HCT116 (cell line): ENCODE data around the gene CMTM8. TPM values are rescaled to one million over a fixed set of nuclear protein-coding genes. Genes with fewer than 3 reads are reported as not detected.

Experiments used
- ATAC-seq: fragments of 200-7000 bp; cut with Tn5 transposase; 2 replicates; pipeline ENCODE4 v1.9.1; 2020; ENCODE audit warnings: mild to moderate bottlenecking, moderate library complexity
- BruUV-seq: library from RNA; stranded (reverse); fragments of 400-500 nt; replicated peaks from 2 replicates; lab custom pipeline; 2021; lab: Mats Ljungman, UMichigan
- CTCF ChIA-PET: fragments of 300-600 bp; sonication (Branson Sonifier 250); formaldehyde crosslinking; loops from one replicate; lab custom pipeline; 2021; ENCODE audit warnings: antibody characterized with exemption; lab: Charles Lee
- POLR2A ChIA-PET: fragments of 300-600, 350-600 bp; sonication (Branson Sonifier 250); formaldehyde crosslinking; loops from one replicate; lab custom pipeline; 2021; ENCODE audit warnings: antibody characterized with exemption; lab: Charles Lee
- RAD21 ChIA-PET, 2 experiments: fragments of 300-600 bp; sonication (Branson Sonifier 250); formaldehyde crosslinking; loops; one replicate each; lab custom pipeline; 2023; ENCODE audit warnings: low total read pairs in 2 of 2; ENCODE audit not compliant: uncharacterized antibody in 2 of 2, unreplicated experiment in 2 of 2, low non-redundant PET in 1 of 2; lab: Charles Lee
- DNase-seq: peaks from one replicate; pipeline ENCODE4 v3.0.0-alpha.2; 2010; ENCODE audit warnings: low read depth, low spot score
- H2AFZ ChIP-seq: fragments of 200-600 bp; shearing (Covaris generic), sonication (generic); 2 replicates; pipeline ENCODE4 v1.6.1; 2017; ENCODE audit warnings: low read depth, mixed run types, mixed read lengths, antibody characterized with exemption, low read length; ENCODE audit not compliant: poor library complexity, severe bottlenecking
- H3K27ac ChIP-seq: 2 replicates; pipeline ENCODE4 v1.5.1; 2012; ENCODE audit warnings: low read depth, low read length
- H3K27me3 ChIP-seq: fragments of 200-600 bp; sonication (generic); 2 replicates; pipeline ENCODE4 v1.6.1; 2016; ENCODE audit warnings: mixed run types, low read length, mixed read lengths; ENCODE audit not compliant: insufficient read depth
- H3K36me3 ChIP-seq, 2 experiments: fragments of 200-500 bp in 1 of 2; fragments of 200-600 bp in 1 of 2; sonication (Bioruptor generic) in 1 of 2; sonication (generic) in 1 of 2; 2 replicates each; pipeline versions ENCODE4 v1.5.1 to v1.6.1; 2014 to 2016; ENCODE audit warnings: low read length in 2 of 2, inconsistent platforms in 1 of 2, mixed read lengths in 1 of 2, mixed run types in 1 of 2; ENCODE audit not compliant: insufficient read depth in 2 of 2, control insufficient read depth in 1 of 2
- H3K4me1 ChIP-seq, 2 experiments: fragments of 200-600 bp in 1 of 2; sonication (generic) in 1 of 2; 2 replicates each; pipeline versions ENCODE4 v1.5.1 to v1.6.1; 2012 to 2017; ENCODE audit warnings: low read length in 2 of 2, inconsistent platforms in 1 of 2, mild to moderate bottlenecking in 1 of 2, mixed read lengths in 1 of 2, mixed run types in 1 of 2, moderate library complexity in 1 of 2; ENCODE audit not compliant: insufficient read depth in 2 of 2, control insufficient read depth in 1 of 2
- H3K4me2 ChIP-seq: fragments of 200-600 bp; sonication (generic); 2 replicates; pipeline ENCODE4 v1.6.1; 2017; ENCODE audit warnings: mixed run types, low read length, mixed read lengths
- H3K4me3 ChIP-seq, 2 experiments: fragments of 200-600 bp in 1 of 2; sonication (generic) in 1 of 2; replicated peaks in 1 of 2; 2 replicates each; pipeline ENCODE4 v1.5.1; 2011 to 2016; ENCODE audit warnings: low read length in 2 of 2, control low read depth in 1 of 2, low read depth in 1 of 2, mild to moderate bottlenecking in 1 of 2, mixed read lengths in 1 of 2, mixed run types in 1 of 2
- H3K79me2 ChIP-seq: fragments of 200-600 bp; sonication (generic); 2 replicates; pipeline ENCODE4 v1.6.1; 2017; ENCODE audit warnings: mild to moderate bottlenecking, mixed run types, low read length, moderate library complexity, mixed read lengths; ENCODE audit not compliant: insufficient read depth
- H3K9ac ChIP-seq: fragments of 200-600 bp; sonication (generic); 2 replicates; pipeline ENCODE4 v1.6.1; 2016; ENCODE audit warnings: low read length, mixed read lengths
- H3K9me2 ChIP-seq: fragments of 200-600 bp; sonication (generic), shearing (Covaris generic); 2 replicates; pipeline ENCODE4 v1.6.1; 2017; ENCODE audit warnings: mixed run types, mild to moderate bottlenecking, moderate library complexity; ENCODE audit not compliant: insufficient read depth
- H3K9me3 ChIP-seq, 2 experiments: fragments of 200-500 bp in 1 of 2; fragments of 200-600 bp in 1 of 2; sonication (Bioruptor generic) in 1 of 2; sonication (generic) in 1 of 2; 2 replicates each; pipeline ENCODE4 v1.6.1; 2014 to 2017; ENCODE audit warnings: low read length in 2 of 2, mixed read lengths in 2 of 2, inconsistent platforms in 1 of 2, low read depth in 1 of 2, mild to moderate bottlenecking in 1 of 2, mixed run types in 1 of 2, moderate library complexity in 1 of 2; ENCODE audit not compliant: control insufficient read depth in 1 of 2, insufficient read depth in 1 of 2
- H4K20me1 ChIP-seq: fragments of 200-600 bp; sonication (generic), shearing (Covaris generic); 2 replicates; pipeline ENCODE4 v1.6.1; 2017; ENCODE audit warnings: mixed run types, mild to moderate bottlenecking, moderate library complexity; ENCODE audit not compliant: insufficient read depth
- ATF3 ChIP-seq: IDR thresholded peaks from 2 replicates; pipeline ENCODE4 v1.6.1; 2012
- CEBPB ChIP-seq: IDR thresholded peaks from 2 replicates; pipeline ENCODE4 v1.6.1; 2012; ENCODE audit warnings: low read depth
- EGR1 ChIP-seq: IDR thresholded peaks from 2 replicates; pipeline ENCODE4 v1.6.1; 2012; ENCODE audit warnings: low read depth
- ELF1 ChIP-seq: IDR thresholded peaks from 2 replicates; pipeline ENCODE4 v1.6.1; 2012; ENCODE audit warnings: low read depth, borderline replicate concordance
- EZH2 ChIP-seq: fragments of 200-600 bp; sonication (generic); IDR thresholded peaks from 2 replicates; pipeline ENCODE4 v1.6.1; 2017; ENCODE audit warnings: antibody characterized with exemption, mixed run types
- EZH2phosphoT487 ChIP-seq: fragments of 200-600 bp; IDR thresholded peaks from 2 replicates; pipeline ENCODE4 v1.6.1; 2018; ENCODE audit warnings: antibody characterized with exemption, borderline replicate concordance
- JUND ChIP-seq: IDR thresholded peaks from 2 replicates; pipeline ENCODE4 v1.6.1; 2012
- MAX ChIP-seq: IDR thresholded peaks from 2 replicates; pipeline ENCODE4 v1.6.1; 2012
- POLR2AphosphoS5 ChIP-seq: IDR thresholded peaks from 2 replicates; pipeline ENCODE4 v1.6.1; 2011; ENCODE audit warnings: mild to moderate bottlenecking, low read depth, low read length, moderate library complexity
- RAD21 ChIP-seq: IDR thresholded peaks from 2 replicates; pipeline ENCODE4 v1.6.1; 2012; ENCODE audit warnings: low read depth, mild to moderate bottlenecking
- REST ChIP-seq: IDR thresholded peaks from 2 replicates; pipeline ENCODE4 v1.6.1; 2012; ENCODE audit warnings: low read depth
- SP1 ChIP-seq: IDR thresholded peaks from 2 replicates; pipeline ENCODE4 v1.6.1; 2012; ENCODE audit warnings: low read depth
- SRF ChIP-seq: IDR thresholded peaks from 2 replicates; pipeline ENCODE4 v1.6.1; 2012; ENCODE audit warnings: low read depth
- TCF7L2 ChIP-seq: IDR thresholded peaks from 2 replicates; pipeline ENCODE4 v1.7.0; 2011; ENCODE audit warnings: borderline replicate concordance, inconsistent platforms; ENCODE audit not compliant: insufficient read depth, insufficient read length; ENCODE audit errors: extremely low read depth
- YY1 ChIP-seq: IDR thresholded peaks from 2 replicates; pipeline ENCODE4 v1.6.1; 2011; ENCODE audit warnings: low read length, low read depth, moderate library complexity, mild to moderate bottlenecking; ENCODE audit not compliant: insufficient replicate concordance; ENCODE audit errors: extremely low read depth
- ZNF274 ChIP-seq: fragments of 200-500 bp; sonication (Bioruptor generic); IDR thresholded peaks from 2 replicates; pipeline ENCODE4 v1.6.1; 2014; ENCODE audit warnings: mild to moderate bottlenecking, low read depth, low read length, inconsistent platforms
- intact Hi-C: fragments of 100-400 bp; cut with micrococcal nuclease; formaldehyde crosslinking; loops from 2 replicates; pipeline ENCODE4 v1.10.0; 2022
- total RNA-seq: library from RNA; stranded (reverse); gene quantifications from one replicate; pipeline ENCODE4 v1.2.1, GENCODE V29; 2021; ENCODE audit not compliant: unreplicated experiment

The CMTM8 gene
- total RNA-seq, 1 experiment from 2014 or later, result 19.4 TPM

GRCh38 chr3:32292085-32292796, 53.8 kb downstream of the CMTM8 start:
- peak; percentile 74 for TF ChIP-seq CEBPB
- no peak for TF ChIP-seq SP1
- no peak for TF ChIP-seq JUND
- TF ChIP-seq TCF7L2, result peak; percentile 61
- no peak overlapping the region for H2AFZ ChIP-seq
- intact Hi-C loops, result loop anchor here (10.0 kb wide), 1 partner anchor 183 kb away; no protein-coding TSS in a partner anchor
- H3K4me2 ChIP-seq, result peak overlapping the region; percentile 10; the same call in 1 of the 2 replicates
- POLR2A ChIA-PET, result no interaction called here
- no peak overlapping the region for H3K4me3 ChIP-seq
- 0 out of 2 replicates have a peak, but pooled peaks cover 1% of the 10 kb centered on the region for H4K20me1 ChIP-seq
- H3K9me2 ChIP-seq, result no peaks in the 10 kb centered on the region
- no peak overlapping the region for H3K27ac ChIP-seq
- no peaks in the 10 kb centered on the region for H3K9me3 ChIP-seq
- RAD21 ChIA-PET, result no interaction called here
- H3K9ac ChIP-seq, result no peak overlapping the region
- ATAC-seq (no peak), DNase-seq (no peak)
- no TSS peak for BruUV-seq
- no peaks in the 10 kb centered on the region for H3K27me3 ChIP-seq
- H3K4me1 ChIP-seq, result peaks cover 15 to 29% of the 10 kb centered on the region in 2 experiments
- H3K79me2 ChIP-seq, result peaks cover 21% of the 10 kb centered on the region
- CTCF ChIA-PET, result interaction anchor here (0.7 kb wide), 1 partner anchor 34 kb away, joined by 3 read pairs; no protein-coding TSS in a partner anchor
- no peaks in the 10 kb centered on the region for H3K36me3 ChIP-seq

GRCh38 chr3:32293903-32294302, 55.4 kb downstream of the CMTM8 start:
- H3K4me2 ChIP-seq, result no peak overlapping the region
- BruUV-seq, result no TSS peak
- no peaks in the 10 kb centered on the region for H3K9me2 ChIP-seq
- H3K79me2 ChIP-seq, result peaks cover 23% of the 10 kb centered on the region
- no peaks in the 10 kb centered on the region for H3K9me3 ChIP-seq
- no peak for ATAC-seq
- H2AFZ ChIP-seq, result no peak overlapping the region
- no peak overlapping the region for H3K4me3 ChIP-seq
- no peak for DNase-seq
- intact Hi-C loops, result loop anchor here (10.0 kb wide), 1 partner anchor 181 kb away; no protein-coding TSS in a partner anchor
- H3K36me3 ChIP-seq, result no peaks in the 10 kb centered on the region
- H3K9ac ChIP-seq, result no peak overlapping the region
- no peaks in the 10 kb centered on the region for H4K20me1 ChIP-seq
- peaks cover 15 to 29% of the 10 kb centered on the region in 2 experiments for H3K4me1 ChIP-seq
- ChIA-PET CTCF (interaction anchor here (1.2 to 2.8 kb wide), 2 partner anchors 8 to 20 kb away, joined by 3 to 7 read pairs; no protein-coding TSS in a partner anchor), POLR2A (no interaction called here), RAD21 (no interaction called here)
- H3K27ac ChIP-seq, result no peak overlapping the region
- no peaks in the 10 kb centered on the region for H3K27me3 ChIP-seq
- no peak for TF ChIP-seq CEBPB
- no peak for TF ChIP-seq ELF1
- TF ChIP-seq TCF7L2, result no peak
- TF ChIP-seq REST, result no peak
- no peak for TF ChIP-seq EZH2phosphoT487
- TF ChIP-seq EZH2, result no peak
- no peak for TF ChIP-seq RAD21
- no peak for TF ChIP-seq YY1
- no peak for TF ChIP-seq SRF
- no peak for TF ChIP-seq ZNF274
- no peak for TF ChIP-seq JUND
- TF ChIP-seq MAX, result no peak
- TF ChIP-seq ATF3, result no peak
- no peak for TF ChIP-seq SP1
- TF ChIP-seq EGR1, result no peak
- TF ChIP-seq POLR2AphosphoS5, result no peak
